IMR-90 (cell line): Measurements from ENCODE around the gene CD300LB. TPM values are rescaled to one million over a fixed set of nuclear protein-coding genes. Genes with fewer than 3 reads are reported as not detected.

ENCODE experiments used
- ATAC-seq: fragments of 200-7000 bp; cut with Tn5 transposase; 2 replicates; pipeline ENCODE4 v1.9.1; 2020; ENCODE audit warnings: low read depth, mild to moderate bottlenecking, moderate library complexity
- BruUV-seq: library from RNA; stranded (reverse); fragments of 400-500 nt; replicated peaks from 2 replicates; lab custom pipeline; 2021; lab: Mats Ljungman, UMichigan
- CTCF ChIA-PET: fragments of 300-600 bp; formaldehyde crosslinking; extraction: SDS; loops from one replicate; lab custom pipeline; 2021; ENCODE audit warnings: antibody characterized with exemption; lab: Yijun Ruan, JAX
- POLR2A ChIA-PET: fragments of 300-600 bp; sonication (Branson Sonifier 250); formaldehyde crosslinking; loops from one replicate; lab custom pipeline; 2022; ENCODE audit warnings: antibody characterized with exemption; ENCODE audit not compliant: unreplicated experiment; lab: Charles Lee
- DNase-seq: peaks from one replicate; pipeline ENCODE4 v3.0.0; 2013
- H2AFZ ChIP-seq: replicated peaks from 2 replicates; pipeline ENCODE3; 2013; ENCODE audit warnings: low read length, mild to moderate bottlenecking; ENCODE audit not compliant: poor library complexity
- H2AK5ac ChIP-seq: 2 replicates; pipeline ENCODE4 v1.6.1; 2013; ENCODE audit warnings: low read depth, low read length, inconsistent platforms
- H2AK9ac ChIP-seq: replicated peaks from 2 replicates; pipeline ENCODE3; 2013; ENCODE audit warnings: mild to moderate bottlenecking, low read depth, low read length, moderate library complexity; ENCODE audit not compliant: poor library complexity
- H2BK120ac ChIP-seq: 2 replicates; pipeline ENCODE4 v1.6.1; 2013; ENCODE audit warnings: low read depth, low read length, inconsistent platforms
- H2BK15ac ChIP-seq: 3 replicates; pipeline ENCODE4 v1.6.1; 2013; ENCODE audit warnings: low read depth, low read length, inconsistent platforms
- H2BK20ac ChIP-seq: 2 replicates; pipeline ENCODE4 v1.6.1; 2013; ENCODE audit warnings: low read depth, mild to moderate bottlenecking, inconsistent platforms, low read length, moderate library complexity
- H2BK5ac ChIP-seq: 2 replicates; pipeline ENCODE4 v1.6.1; 2013; ENCODE audit warnings: mild to moderate bottlenecking, low read depth, low read length, inconsistent platforms; ENCODE audit not compliant: poor library complexity, severe bottlenecking
- H3K14ac ChIP-seq: replicated peaks from 2 replicates; pipeline ENCODE4 v1.6.1; 2013; ENCODE audit warnings: low read depth, low read length, inconsistent platforms
- H3K18ac ChIP-seq: 2 replicates; pipeline ENCODE4 v1.6.1; 2013; ENCODE audit warnings: low read depth, low read length, control low read depth
- H3K23ac ChIP-seq: 2 replicates; pipeline ENCODE4 v1.6.1; 2013; ENCODE audit warnings: low read depth, low read length, inconsistent platforms
- H3K27ac ChIP-seq: 2 replicates; pipeline ENCODE4 v1.5.1; 2013; ENCODE audit warnings: mild to moderate bottlenecking, control low read depth, low read length; ENCODE audit not compliant: insufficient read depth
- H3K27me3 ChIP-seq: 2 replicates; pipeline ENCODE4 v1.6.1; 2013; ENCODE audit warnings: low read length; ENCODE audit not compliant: control insufficient read depth, insufficient read depth
- H3K36me3 ChIP-seq: 2 replicates; pipeline ENCODE4 v1.6.1; 2013; ENCODE audit warnings: low read length, mixed read lengths; ENCODE audit not compliant: control insufficient read depth, insufficient read depth
- H3K4ac ChIP-seq: 2 replicates; pipeline ENCODE4 v1.6.1; 2013; ENCODE audit warnings: low read depth, low read length, inconsistent platforms
- H3K4me1 ChIP-seq: 2 replicates; pipeline ENCODE4 v1.6.1; 2013; ENCODE audit warnings: low read length, mixed read lengths; ENCODE audit not compliant: control insufficient read depth, insufficient read depth
- H3K4me2 ChIP-seq: 2 replicates; pipeline ENCODE4 v1.6.1; 2013; ENCODE audit warnings: low read depth, mild to moderate bottlenecking, control low read depth, low read length, moderate library complexity
- H3K4me3 ChIP-seq: 2 replicates; pipeline ENCODE4 v1.5.1; 2013; ENCODE audit warnings: low read depth, mild to moderate bottlenecking, control low read depth, low read length, moderate library complexity; ENCODE audit not compliant: insufficient read depth
- H3K56ac ChIP-seq: 2 replicates; pipeline ENCODE4 v1.6.1; 2013; ENCODE audit warnings: low read length, inconsistent platforms; ENCODE audit not compliant: insufficient read depth; ENCODE audit errors: extremely low read depth
- H3K79me1 ChIP-seq, 2 experiments: 2 replicates each; pipeline ENCODE4 v1.6.1; 2013; ENCODE audit warnings: low read length in 2 of 2, inconsistent platforms in 1 of 2, low read depth in 1 of 2
- H3K9ac ChIP-seq: 2 replicates; pipeline ENCODE4 v1.6.1; 2013; ENCODE audit warnings: low read depth, low read length, control low read depth
- H3K9me1 ChIP-seq: 2 replicates; pipeline ENCODE4 v1.6.1; 2013; ENCODE audit warnings: low read length, inconsistent platforms; ENCODE audit not compliant: insufficient read depth
- H3K9me3 ChIP-seq: 2 replicates; pipeline ENCODE4 v1.6.1; 2013; ENCODE audit warnings: low read length; ENCODE audit not compliant: control insufficient read depth, insufficient read depth
- H4K20me1 ChIP-seq: 2 replicates; pipeline ENCODE4 v1.6.1; 2013; ENCODE audit warnings: low read length, inconsistent platforms; ENCODE audit not compliant: insufficient read depth
- H4K5ac ChIP-seq: 2 replicates; pipeline ENCODE4 v1.6.1; 2013; ENCODE audit warnings: mild to moderate bottlenecking, low read depth, low read length, control low read depth
- H4K8ac ChIP-seq, 2 experiments: 2 replicates each; pipeline ENCODE4 v1.6.1; 2013; ENCODE audit warnings: low read depth in 2 of 2, low read length in 2 of 2, control low read depth in 1 of 2, inconsistent platforms in 1 of 2
- H4K91ac ChIP-seq: 2 replicates; pipeline ENCODE4 v1.6.1; 2013; ENCODE audit warnings: low read depth, low read length, inconsistent platforms; ENCODE audit not compliant: insufficient read depth
- BHLHE40 ChIP-seq: fragments of 150-350 bp; IDR thresholded peaks from 2 replicates; pipeline ENCODE4 v1.6.1; 2016; ENCODE audit warnings: mild to moderate bottlenecking, low read depth, low read length
- CEBPB ChIP-seq: IDR thresholded peaks from 2 replicates; pipeline ENCODE4 v1.6.1; 2012; ENCODE audit warnings: low read depth, low read length, improper control_type of control experiment
- CHD1 ChIP-seq: IDR thresholded peaks from 2 replicates; pipeline ENCODE4 v1.6.1; 2012; ENCODE audit warnings: low read depth, low read length, improper control_type of control experiment
- ELK1 ChIP-seq: fragments of 150-350 bp; IDR thresholded peaks from 2 replicates; pipeline ENCODE4 v1.6.1; 2016; ENCODE audit warnings: low read depth, mild to moderate bottlenecking, low read length, moderate library complexity, borderline replicate concordance
- FOS ChIP-seq: fragments of 150-350 bp; IDR thresholded peaks from 2 replicates; pipeline ENCODE4 v1.6.1; 2016; ENCODE audit warnings: low read depth, low read length
- MAFK ChIP-seq: IDR thresholded peaks from 2 replicates; pipeline ENCODE4 v1.6.1; 2012; ENCODE audit warnings: low read depth, low read length, improper control_type of control experiment
- MAZ ChIP-seq: IDR thresholded peaks from 2 replicates; pipeline ENCODE4 v1.6.1; 2012; ENCODE audit warnings: low read depth, mild to moderate bottlenecking, low read length, improper control_type of control experiment, moderate library complexity, borderline replicate concordance
- MXI1 ChIP-seq: IDR thresholded peaks from 2 replicates; pipeline ENCODE4 v1.6.1; 2012; ENCODE audit warnings: low read depth, mild to moderate bottlenecking, low read length, moderate library complexity, borderline replicate concordance
- NFE2L2 ChIP-seq: fragments of 150-350 bp; IDR thresholded peaks from 2 replicates; pipeline ENCODE4 v1.6.1; 2016; ENCODE audit warnings: low read depth, mild to moderate bottlenecking, low read length
- POLR2A ChIP-seq: IDR thresholded peaks from 2 replicates; pipeline ENCODE4 v1.6.1; 2012; ENCODE audit warnings: mild to moderate bottlenecking, low read depth, low read length
- RCOR1 ChIP-seq: IDR thresholded peaks from 2 replicates; pipeline ENCODE4 v1.6.1; 2012; ENCODE audit warnings: mild to moderate bottlenecking, low read length, improper control_type of control experiment; ENCODE audit not compliant: insufficient replicate concordance
- RFX5 ChIP-seq: IDR thresholded peaks from 2 replicates; pipeline ENCODE4 v1.8.0; 2012; ENCODE audit warnings: low read depth, mild to moderate bottlenecking, low read length, moderate library complexity
- SMC3 ChIP-seq: fragments of 150-350 bp; IDR thresholded peaks from 2 replicates; pipeline ENCODE4 v1.6.1; 2016; ENCODE audit warnings: low read depth, mild to moderate bottlenecking, antibody characterized with exemption, low read length, moderate library complexity
- USF2 ChIP-seq: fragments of 150-350 bp; IDR thresholded peaks from 2 replicates; pipeline ENCODE4 v1.6.1; 2017; ENCODE audit warnings: mild to moderate bottlenecking, antibody characterized with exemption, low read length, low read depth
- WGBS, 2 experiments: methylation state at CpG; one replicate each; pipeline versions ENCODE4 v1.1.5 to v1.1.7; 2013; ENCODE audit warnings: missing lambda C conversion rate in 2 of 2; ENCODE audit not compliant: insufficient read length in 1 of 2; ENCODE audit errors: extremely low coverage in 2 of 2; 5-methylcytosine and 5-hydroxymethylcytosine counted together
- dilution Hi-C: fragments of 300-500 bp; cut with HindIII; formaldehyde crosslinking; loops from one replicate; pipeline ENCODE4 v1.14.3; 2018; ENCODE audit warnings: low sequenced_read_pairs; ENCODE audit not compliant: unreplicated experiment
- in situ Hi-C: fragments of 300-500 bp; cut with MboI; formaldehyde crosslinking; loops from 3 replicates; pipeline ENCODE4 v1.14.3; 2019; ENCODE audit warnings: low sequenced_read_pairs, inconsistent platforms, mixed read lengths
- intact Hi-C: fragments of 100-400 bp; cut with micrococcal nuclease; formaldehyde crosslinking; loops from 2 replicates; pipeline ENCODE4 v1.10.0; 2022
- polyA plus RNA-seq, 3 experiments: library from polyadenylated mRNA; depleted of rRNA; stranded (reverse); fragments of >200 nt; gene quantifications; 2 replicates each; pipeline ENCODE4 v1.2.3, GENCODE V29; 2012; ENCODE audit warnings: low replicate concordance in 1 of 3
- total RNA-seq: library from RNA; depleted of rRNA; stranded (reverse); fragments of >200 nt; gene quantifications from 2 replicates; pipeline ENCODE4 v1.2.3, GENCODE V29; 2012

The CD300LB gene
- total and polyA plus RNA-seq, 2 of the 4 experiments (the other 2 are of a cell fraction) = not detected

GRCh38 chr17:74525465-74525725 is 5.9 kb downstream of the CD300LB start:
- ATAC-seq = no peak
- no peak overlapping the region for H4K8ac ChIP-seq
- no peak overlapping the region for H3K27ac ChIP-seq
- no peak overlapping the region for H3K4me2 ChIP-seq
- H3K9me1 ChIP-seq = no peaks in the 10 kb centered on the region
- H4K91ac ChIP-seq = no peak overlapping the region
- H2BK15ac ChIP-seq = no peak overlapping the region
- H3K36me3 ChIP-seq = no peaks in the 10 kb centered on the region
- no peak overlapping the region for H4K5ac ChIP-seq
- H2AFZ ChIP-seq = no peak overlapping the region
- H3K56ac ChIP-seq = no peak overlapping the region
- H3K9ac ChIP-seq = no peak overlapping the region
- no peaks in the 10 kb centered on the region for H3K4me1 ChIP-seq
- H2AK5ac ChIP-seq = no peak overlapping the region
- no TSS peak for BruUV-seq
- no peaks in the 10 kb centered on the region for H3K27me3 ChIP-seq
- no peak overlapping the region for H2AK9ac ChIP-seq
- no peak overlapping the region for H3K14ac ChIP-seq
- ChIA-PET POLR2A (no interaction called here), CTCF (no interaction called here)
- no peak for TF ChIP-seq RCOR1
- TF ChIP-seq BHLHE40 = no peak
- TF ChIP-seq MAZ = no peak
- TF ChIP-seq USF2 = no peak
- no peak for TF ChIP-seq RFX5
- TF ChIP-seq FOS = no peak
- no peak for TF ChIP-seq NFE2L2
- TF ChIP-seq ELK1 = no peak
- no peak for TF ChIP-seq MAFK
- TF ChIP-seq CEBPB = no peak
- no peak for TF ChIP-seq POLR2A
- TF ChIP-seq SMC3 = no peak
- no peak for TF ChIP-seq CHD1
- no peak for TF ChIP-seq MXI1
- in situ Hi-C loops = no loop called here
- no peaks in the 10 kb centered on the region for H4K20me1 ChIP-seq
- intact Hi-C loops = no loop called here
- dilution Hi-C loops = no loop called here
- H3K4me3 ChIP-seq = no peak overlapping the region
- H3K9me3 ChIP-seq = peaks cover 51% of the 10 kb centered on the region
- no peak overlapping the region for H2BK120ac ChIP-seq
- no CpG with 5 or more reads among the region's 1 CpG for WGBS, 2 experiments
- no peaks in the 10 kb centered on the region for H3K79me1 ChIP-seq
- H2BK5ac ChIP-seq = no peak overlapping the region
- H3K18ac ChIP-seq = no peak overlapping the region
- no peak for DNase-seq
- H3K23ac ChIP-seq = no peak overlapping the region
- H3K4ac ChIP-seq = no peak overlapping the region
- no peak overlapping the region for H2BK20ac ChIP-seq
